WTC11 (cell line): ENCODE results near the gene USO1. TPM values are rescaled to one million over a fixed set of nuclear protein-coding genes. Genes with fewer than 3 reads are reported as not detected.

Experiments
- ATAC-seq: fragments of 200-7000 bp; cut with Tn5 transposase; 2 replicates; pipeline ENCODE4 v1.10.0; 2021; ENCODE audit warnings: mild to moderate bottlenecking, moderate library complexity
- CTCF ChIA-PET: fragments of 300-600 bp; sonication (Branson Sonifier 250); formaldehyde crosslinking; loops from one replicate; lab custom pipeline; 2021; ENCODE audit warnings: antibody characterized with exemption; lab: Charles Lee
- POLR2A ChIA-PET: fragments of 350-600 bp; sonication (Branson Sonifier 250); formaldehyde crosslinking; loops from one replicate; lab custom pipeline; 2021; ENCODE audit warnings: antibody characterized with exemption; lab: Charles Lee
- DNase-seq: peaks from one replicate; pipeline ENCODE4 v3.0.0; 2021; ENCODE audit warnings: low spot score
- H3K27ac Mint-ChIP-seq: 2 replicates; pipeline ENCODE4 v1.8.0; 2021; ENCODE audit warnings: mixed read lengths
- H3K27me3 Mint-ChIP-seq: 2 replicates; pipeline ENCODE4 v1.8.0; 2021; ENCODE audit warnings: low read depth, mild to moderate bottlenecking, moderate library complexity, mixed read lengths
- H3K36me3 Mint-ChIP-seq: 2 replicates; pipeline ENCODE4 v1.8.0; 2021; ENCODE audit warnings: mixed read lengths
- H3K4me1 Mint-ChIP-seq: 2 replicates; pipeline ENCODE4 v1.8.0; 2022; ENCODE audit warnings: mixed read lengths
- H3K4me3 Mint-ChIP-seq: 2 replicates; pipeline ENCODE4 v1.8.0; 2021; ENCODE audit warnings: mild to moderate bottlenecking, moderate library complexity, mixed read lengths
- H3K9me3 Mint-ChIP-seq: 2 replicates; pipeline ENCODE4 v1.8.0; 2021; ENCODE audit warnings: mixed read lengths
- CBFB ChIP-seq: sonication (generic); formaldehyde crosslinking; IDR thresholded peaks from 2 replicates; pipeline ENCODE4 v1.8.1; 2022; ENCODE audit warnings: mild to moderate bottlenecking, low read depth, missing genetic modification reagents
- ERG ChIP-seq: fragments of 250-450 bp; sonication (Bioruptor Pico); IDR thresholded peaks from 2 replicates; pipeline ENCODE4 v1.8.0; 2021; ENCODE audit warnings: mild to moderate bottlenecking
- ESRRA ChIP-seq: sonication (generic); formaldehyde crosslinking; IDR thresholded peaks from 2 replicates; pipeline ENCODE4 v1.8.1; 2022; ENCODE audit warnings: mild to moderate bottlenecking, missing genetic modification reagents, borderline replicate concordance
- ETV6 ChIP-seq: sonication (generic); formaldehyde crosslinking; IDR thresholded peaks from 2 replicates; pipeline ENCODE4 v1.8.1; 2022; ENCODE audit warnings: mild to moderate bottlenecking, missing genetic modification reagents
- FOXK1 ChIP-seq: sonication (generic); formaldehyde crosslinking; IDR thresholded peaks from 2 replicates; pipeline ENCODE4 v1.8.0; 2022; ENCODE audit warnings: mild to moderate bottlenecking, moderate library complexity, missing genetic modification reagents
- FOXP1 ChIP-seq: sonication (generic); formaldehyde crosslinking; IDR thresholded peaks from 2 replicates; pipeline ENCODE4 v1.8.0; 2022; ENCODE audit warnings: missing genetic modification reagents, mild to moderate bottlenecking, moderate library complexity, borderline replicate concordance
- HMGXB4 ChIP-seq: sonication (generic); formaldehyde crosslinking; IDR thresholded peaks from 2 replicates; pipeline ENCODE4 v1.8.1; 2023; ENCODE audit warnings: mild to moderate bottlenecking, moderate library complexity, missing genetic modification reagents
- KAT7 ChIP-seq: sonication (generic); formaldehyde crosslinking; IDR thresholded peaks from 2 replicates; pipeline ENCODE4 v1.8.1; 2023; ENCODE audit warnings: missing genetic modification reagents, mild to moderate bottlenecking, borderline replicate concordance
- NR1H2 ChIP-seq: sonication (generic); formaldehyde crosslinking; IDR thresholded peaks from 2 replicates; pipeline ENCODE4 v1.9.0; 2021; ENCODE audit warnings: mild to moderate bottlenecking, moderate library complexity, missing genetic modification reagents
- PRDM15 ChIP-seq: sonication (generic); formaldehyde crosslinking; IDR thresholded peaks from 2 replicates; pipeline ENCODE4 v1.8.0; 2022; ENCODE audit warnings: missing genetic modification reagents
- PREB ChIP-seq: sonication (generic); formaldehyde crosslinking; IDR thresholded peaks from 2 replicates; pipeline ENCODE4 v1.8.1; 2022; ENCODE audit warnings: mild to moderate bottlenecking, missing genetic modification reagents, moderate library complexity, borderline replicate concordance
- SMAD3 ChIP-seq: sonication (generic); formaldehyde crosslinking; IDR thresholded peaks from 2 replicates; pipeline ENCODE4 v1.8.0; 2022; ENCODE audit warnings: missing genetic modification reagents, mild to moderate bottlenecking, borderline replicate concordance
- SOX15 ChIP-seq: fragments of 250-450 bp; sonication (Bioruptor Pico); IDR thresholded peaks from 2 replicates; pipeline ENCODE4 v1.9.0; 2021; ENCODE audit warnings: mild to moderate bottlenecking
- SP1 ChIP-seq: sonication (generic); formaldehyde crosslinking; conservative IDR thresholded peaks from 2 replicates; pipeline ENCODE4 v1.8.1; 2022; ENCODE audit warnings: missing genetic modification reagents
- USF1 ChIP-seq: sonication (generic); formaldehyde crosslinking; IDR thresholded peaks from 2 replicates; pipeline ENCODE4 v1.8.0; 2022; ENCODE audit warnings: mild to moderate bottlenecking, missing genetic modification reagents
- USF2 ChIP-seq: sonication (generic); formaldehyde crosslinking; IDR thresholded peaks from 2 replicates; pipeline ENCODE4 v1.8.1; 2023; ENCODE audit warnings: mild to moderate bottlenecking, missing genetic modification reagents, moderate library complexity
- ZBTB43 ChIP-seq: sonication (generic); formaldehyde crosslinking; IDR thresholded peaks from 2 replicates; pipeline ENCODE4 v1.8.1; 2023; ENCODE audit warnings: mild to moderate bottlenecking, missing genetic modification reagents
- ZNF138 ChIP-seq: sonication (generic); formaldehyde crosslinking; conservative IDR thresholded peaks from 2 replicates; pipeline ENCODE4 v1.8.1; 2022; ENCODE audit warnings: mild to moderate bottlenecking, moderate library complexity, missing genetic modification reagents
- ZNF219 ChIP-seq: sonication (generic); formaldehyde crosslinking; IDR thresholded peaks from 2 replicates; pipeline ENCODE4 v1.8.0; 2023; ENCODE audit warnings: missing genetic modification reagents, mild to moderate bottlenecking, borderline replicate concordance
- ZNF232 ChIP-seq: sonication (generic); formaldehyde crosslinking; IDR thresholded peaks from 2 replicates; pipeline ENCODE4 v1.8.0; 2022; ENCODE audit warnings: mild to moderate bottlenecking, missing genetic modification reagents
- ZNF423 ChIP-seq: fragments of 250-450 bp; sonication (Bioruptor Pico); IDR thresholded peaks from 2 replicates; pipeline ENCODE4 v2.1.2; 2022; ENCODE audit warnings: mild to moderate bottlenecking, moderate library complexity
- ZNF425 ChIP-seq: fragments of 250-450 bp; sonication (Bioruptor Pico); conservative IDR thresholded peaks from 2 replicates; pipeline ENCODE4 v1.9.0; 2021; ENCODE audit warnings: mild to moderate bottlenecking
- total RNA-seq: library from RNA; stranded (reverse); gene quantifications from 3 replicates; pipeline ENCODE4 v1.2.3, GENCODE V29; 2021

Gene USO1
- total RNA-seq, 1 experiment from 2014 or later: 162 TPM

- H3K9me3 Mint-ChIP-seq: no peaks in the 10 kb centered on the region
- peak overlapping the region; percentile 99 for H3K4me3 Mint-ChIP-seq
- CTCF ChIA-PET: interaction anchor here (0.5 to 3.3 kb wide), 19 partner anchors 8 to 125 kb away, joined by 3 to 29 read pairs (median 5); partner anchors contain the start of gene CDKL2
- ATAC-seq (peak; percentile 34), DNase-seq (peak; percentile 73)
- POLR2A ChIA-PET: interaction anchor here (0.7 to 2.6 kb wide), 20 partner anchors 9 to 225 kb away, joined by 3 to 28 read pairs (median 5); partner anchors contain the start of genes CDKL2 and G3BP2
- peaks cover 47% of the 10 kb centered on the region for H3K4me1 Mint-ChIP-seq
- H3K36me3 Mint-ChIP-seq: peaks cover 4% of the 10 kb centered on the region; the same call in 1 of the 2 replicates
- H3K27ac Mint-ChIP-seq: peak overlapping the region; percentile 99
- H3K27me3 Mint-ChIP-seq: no peaks in the 10 kb centered on the region
- TF ChIP-seq ERG (CRISPR knock-in tag) (no peak), PRDM15 (peak; percentile 29; the same call in 1 of the 2 replicates), KAT7 (CRISPR knock-in tag) (0 out of 2 replicates have a peak, but pooled peaks have one; percentile 84), SP1 (CRISPR knock-in tag) (no peak; the same call in 1 of the 2 replicates), ZNF138 (CRISPR knock-in tag) (no peak), FOXK1 (no peak), ZNF423 (CRISPR knock-in tag) (no peak), ZNF425 (no peak), ESRRA (0 out of 2 replicates have a peak, but pooled peaks have one; percentile 21), ETV6 (CRISPR knock-in tag) (no peak), ZNF232 (0 out of 2 replicates have a peak, but pooled peaks have one; percentile 67), CBFB (no peak), ZBTB43 (peak; percentile 26; the same call in 1 of the 2 replicates), PREB (CRISPR knock-in tag) (no peak), FOXP1 (CRISPR knock-in tag) (peak; percentile 30; the same call in 1 of the 2 replicates), ZNF219 (CRISPR knock-in tag) (0 out of 2 replicates have a peak, but pooled peaks have one; percentile 53), USF2 (CRISPR knock-in tag) (no peak), HMGXB4 (no peak; the same call in 1 of the 2 replicates), SOX15 (no peak), USF1 (CRISPR knock-in tag) (peak; percentile 41; the same call in 1 of the 2 replicates), SMAD3 (CRISPR knock-in tag) (0 out of 2 replicates have a peak, but pooled peaks have one; percentile 26), NR1H2 (CRISPR knock-in tag) (no peak)
These were observed 719 bp downstream of the USO1 start for GRCh38 chr4:75724867-75725724.
